ENCODE measurements around the gene MIOS.
A peak's percentile ranks its signal among the peaks of the same experiment; 100 is the strongest.

Gene MIOS

GRCh38 chr7:7583731-7584130, 17.0 kb downstream of the MIOS start:
- DNase-seq (ENCODE audit: low read depth) = no peak

DNA sequence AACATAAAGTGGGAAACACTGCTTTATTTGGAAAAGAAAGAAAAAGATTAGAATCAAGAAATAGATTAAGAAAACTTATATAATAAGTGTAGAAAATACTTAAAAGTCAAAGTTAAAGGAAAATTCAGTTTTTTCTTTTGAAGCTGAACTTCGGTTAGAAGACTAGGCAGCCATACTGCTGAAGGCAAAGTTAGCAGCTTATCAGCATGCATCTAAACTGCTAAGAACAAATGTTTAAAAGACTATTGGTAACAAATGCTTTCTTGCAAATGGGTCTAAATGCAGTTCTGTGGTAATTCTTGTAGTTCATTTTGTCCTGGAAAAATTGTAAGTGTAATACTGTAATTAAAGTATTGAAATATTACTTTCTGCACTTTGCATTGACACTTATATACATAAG, 18.0 kb downstream of the MIOS start:
- no peak for DNase-seq (ENCODE audit: low read depth)

DNA sequence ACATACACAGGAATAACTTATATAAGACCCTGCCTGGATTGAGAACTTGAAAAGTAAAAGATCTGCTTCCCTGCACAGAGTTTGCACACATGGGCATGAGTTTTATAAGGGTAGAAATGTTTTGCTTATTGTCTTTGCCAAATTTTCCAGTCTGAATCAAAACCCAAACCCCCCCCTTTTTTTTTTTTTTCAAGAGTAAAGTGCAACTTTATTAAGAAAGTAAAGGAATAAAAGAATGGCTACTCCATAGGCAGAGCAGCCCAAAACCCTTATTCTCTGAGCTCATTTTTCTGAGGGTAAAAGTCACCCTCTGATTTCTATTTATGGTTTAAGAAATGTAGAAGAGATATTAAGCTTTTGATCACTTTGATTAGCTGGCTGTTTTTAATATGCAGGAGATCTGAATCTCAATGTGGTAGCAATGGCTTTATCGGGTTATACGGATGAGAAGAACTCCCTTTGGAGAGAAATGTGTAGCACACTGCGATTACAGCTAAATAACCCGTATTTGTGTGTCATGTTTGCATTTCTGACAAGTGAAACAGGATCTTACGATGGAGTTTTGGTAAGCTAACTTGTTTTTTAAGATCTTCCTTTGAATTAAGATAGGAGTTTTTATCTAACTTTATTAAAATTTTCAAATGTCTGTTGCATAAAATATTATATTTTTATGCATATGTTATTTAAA, 18.7 kb downstream of the MIOS start:
- DNase-seq (ENCODE audit: low read depth) = no peak

DNA sequence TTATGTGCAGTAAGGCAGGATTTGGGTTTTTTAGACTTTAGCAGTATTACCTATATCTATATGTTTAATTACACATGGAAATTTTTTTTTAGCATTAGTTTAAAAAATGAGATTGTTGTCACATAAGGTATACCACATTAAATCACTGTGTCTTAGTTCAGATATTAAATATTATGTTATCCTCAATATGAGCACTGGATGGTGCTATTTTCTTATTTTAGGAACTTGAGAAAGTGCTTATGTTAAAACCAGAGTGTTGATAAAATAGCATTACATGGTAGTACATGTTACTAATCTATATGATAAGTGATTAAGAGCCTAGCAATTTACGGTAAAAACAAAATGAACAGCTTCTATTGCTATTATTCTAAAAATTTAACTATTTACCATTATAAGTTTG, 28.8 kb downstream of the MIOS start:
- peak; percentile 35 for DNase-seq (ENCODE audit: low read depth)

- no peak for DNase-seq (ENCODE audit: low read depth)
Observed at GRCh38 chr7:7596176-7596575, 29.5 kb downstream of the MIOS start.

- no peak for DNase-seq (ENCODE audit: low read depth)
Observed at GRCh38 chr7:7607010-7607409, 40.3 kb downstream of the MIOS start.

DNA sequence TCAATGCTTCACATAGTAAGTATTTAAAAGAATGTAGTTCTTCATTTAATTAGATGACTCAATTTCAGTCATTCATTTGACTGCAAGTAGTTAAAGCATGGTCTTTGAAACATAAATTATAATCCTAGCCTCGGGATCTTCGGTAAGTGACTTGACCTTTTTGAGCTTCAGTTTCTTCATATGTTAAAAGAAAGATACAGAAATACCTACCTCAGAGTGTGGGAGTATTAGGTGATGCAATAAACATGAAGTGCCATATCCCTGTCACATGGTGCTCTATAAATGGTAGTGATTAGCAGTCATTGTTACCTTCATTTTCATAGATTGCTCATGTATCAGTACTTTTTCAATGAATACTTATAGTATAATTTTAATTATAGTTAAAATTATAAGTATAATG, 42.6 kb downstream of the MIOS start:
- no peak for DNase-seq (ENCODE audit: low read depth)

GRCh38 chr7:7612519-7612918, 45.8 kb downstream of the MIOS start:
- DNase-seq (ENCODE audit: low read depth) = no peak

DNA sequence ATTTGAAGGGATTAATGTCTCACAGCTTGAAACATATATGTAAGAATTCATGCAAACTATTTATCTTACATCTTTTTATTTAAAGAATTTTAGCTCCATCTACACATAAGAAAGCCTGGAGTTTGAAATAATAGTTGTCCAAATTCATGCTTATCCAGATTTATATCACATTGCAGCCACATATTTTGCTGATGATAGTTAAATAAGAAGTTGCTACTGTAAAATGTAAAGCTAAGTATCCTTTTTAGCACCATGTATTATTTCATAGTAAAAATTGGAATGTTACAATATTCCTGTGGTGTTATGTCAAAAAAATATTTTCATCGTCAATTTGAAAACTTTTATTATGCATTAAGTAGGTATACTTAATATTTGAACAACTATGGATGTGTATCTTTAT, 46.5 kb downstream of the MIOS start:
- DNase-seq (ENCODE audit: low read depth) = no peak

DNA sequence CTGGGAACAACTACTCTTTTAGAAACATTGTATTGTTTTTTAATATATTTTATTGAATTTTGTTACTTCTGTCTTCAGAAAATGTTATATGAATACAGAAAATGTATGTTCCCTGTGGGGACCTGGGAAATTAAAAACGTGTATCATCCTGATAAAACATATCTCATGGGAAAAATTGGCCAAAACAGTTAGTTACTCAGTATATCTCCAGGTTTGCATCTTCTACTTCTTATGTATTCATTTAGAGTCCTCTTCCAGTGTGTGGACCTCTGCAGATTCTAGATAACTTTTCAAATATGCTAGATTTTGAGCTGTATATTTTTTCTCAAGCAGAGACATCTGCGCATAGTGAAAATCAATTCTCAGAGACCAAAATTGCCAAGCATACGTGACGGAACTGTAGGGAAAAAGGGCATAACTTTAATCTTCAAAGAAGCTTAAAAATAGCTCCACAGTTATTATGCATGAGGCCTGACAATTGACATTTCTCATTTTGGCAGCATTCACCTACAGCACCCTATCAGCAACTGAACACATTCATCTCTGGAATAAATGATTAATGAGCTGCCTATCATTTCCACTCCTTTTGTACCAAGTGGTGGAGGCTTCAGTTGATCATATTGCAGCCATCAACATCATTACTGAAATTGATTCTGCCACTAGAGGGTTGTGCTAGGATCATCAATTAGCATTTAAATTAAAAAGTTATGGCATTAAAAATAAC, 47.5 kb downstream of the MIOS start:
- DNase-seq (ENCODE audit: low read depth) = no peak

DNA sequence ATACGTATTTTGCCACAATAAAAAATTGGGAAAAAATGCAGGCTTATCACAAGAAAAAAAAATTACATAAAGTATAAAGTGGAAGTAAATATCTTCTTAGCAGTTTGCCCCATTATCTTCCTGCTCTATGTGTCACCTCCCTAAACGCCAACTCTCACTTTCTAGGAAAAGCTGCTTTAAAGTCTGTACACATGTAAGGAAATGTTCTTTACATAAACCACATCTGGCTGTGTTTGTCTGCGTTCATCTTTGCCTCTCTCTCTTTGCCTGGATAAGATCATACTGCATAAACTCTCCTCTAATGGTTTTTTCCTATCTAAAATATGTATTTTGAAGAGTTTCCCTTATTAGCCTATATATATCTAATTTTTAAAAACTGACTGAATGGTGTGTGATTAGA, 50.9 kb downstream of the MIOS start:
- no peak for DNase-seq (ENCODE audit: low read depth)

- DNase-seq (ENCODE audit: low read depth) = no peak
Observed at GRCh38 chr7:7618410-7618809, 51.7 kb downstream of the MIOS start.

DNA sequence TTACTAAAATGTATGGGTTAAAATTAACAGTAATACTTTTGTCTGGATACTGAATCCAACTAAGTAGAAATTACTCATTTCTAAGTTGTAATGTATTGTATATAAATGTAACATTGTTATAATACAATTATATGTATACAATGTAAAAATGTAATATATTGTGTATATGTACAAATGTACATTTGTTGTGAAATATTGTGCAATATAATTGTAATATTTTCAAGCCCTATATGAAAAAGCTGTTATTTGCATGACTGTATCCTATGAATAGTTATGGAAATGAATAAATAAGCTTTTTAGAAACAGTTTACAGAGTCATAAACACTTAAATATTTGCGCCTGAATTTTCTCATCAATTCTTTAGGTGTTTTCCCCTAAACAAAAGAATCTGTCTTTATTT, 53.6 kb downstream of the MIOS start:
- no peak for DNase-seq (ENCODE audit: low read depth)

- no peak for DNase-seq (ENCODE audit: low read depth)
Observed at GRCh38 chr7:7620644-7621210, 54.0 kb downstream of the MIOS start.

- DNase-seq (ENCODE audit: low read depth) = no peak
Observed at GRCh38 chr7:7628476-7628875, 61.8 kb downstream of the MIOS start.

GRCh38 chr7:7630626-7631329, 64.1 kb downstream of the MIOS start:
- no peak for DNase-seq (ENCODE audit: low read depth)

DNA sequence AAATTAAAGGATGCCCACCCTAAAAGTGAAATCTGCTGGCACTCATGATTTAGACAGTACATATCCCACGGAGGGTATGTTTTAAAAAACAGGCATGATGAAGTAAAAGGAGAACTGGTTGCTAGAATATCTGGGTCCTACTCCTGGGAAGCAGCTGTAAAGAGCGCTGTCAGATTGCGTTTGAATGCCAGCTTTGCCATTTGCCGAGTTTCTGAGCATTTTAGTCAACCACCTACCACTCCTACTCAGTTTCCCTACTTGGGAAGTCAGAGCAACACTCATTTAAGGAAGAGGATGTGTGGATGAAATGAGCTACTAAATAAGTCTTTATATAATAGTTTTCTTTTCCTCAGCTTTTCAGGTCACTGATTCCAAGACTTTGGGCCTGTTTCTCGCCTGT, 72.7 kb downstream of the MIOS start:
- DNase-seq (ENCODE audit: low read depth) = no peak

- DNase-seq (ENCODE audit: low read depth) = peak; percentile 21
Observed at GRCh38 chr7:7639847-7640220, 73.2 kb downstream of the MIOS start.

GRCh38 chr7:7640221-7641128, 73.8 kb downstream of the MIOS start, which contains the start of gene UMAD1:
Gene UMAD1, plus strand, starts transcription at chr7:7640752. Its CDS starts 32,620 bp downstream, at chr7:7673372.
- DNase-seq (ENCODE audit: low read depth) = peak; percentile 99

GRCh38 chr7:7641129-7641663, 74.5 kb downstream of the MIOS start:
- DNase-seq (ENCODE audit: low read depth) = no peak

- no peak for DNase-seq (ENCODE audit: low read depth)
Observed at GRCh38 chr7:7642081-7642480, 75.4 kb downstream of the MIOS start.
